ENCODE results near the gene HCN3.

The HCN3 gene

GRCh38 chr1:155307247-155307740 lies 30.0 kb downstream of the HCN3 start:
- H3K36me3 ChIP-seq, result peaks cover 21% of the 10 kb centered on the region
- H4K20me1 ChIP-seq, result no peaks in the 10 kb centered on the region
- H3K9me3 ChIP-seq, result no peaks in the 10 kb centered on the region
- peak overlapping the region; percentile 90 for H3K27ac ChIP-seq
- H3K4me1 ChIP-seq, result peaks cover 35% of the 10 kb centered on the region
- H3K9ac ChIP-seq, result no peak overlapping the region
- peak overlapping the region; percentile 49 for H3K4me2 ChIP-seq
- no peaks in the 10 kb centered on the region for H3K27me3 ChIP-seq
- no peak for TF ChIP-seq Cebpa-rat (IDR thresholded peaks at IDR 0.05)
- H3K4me3 ChIP-seq, result no peak overlapping the region

- Histone ChIP-seq H3K27ac (peak within 1 kb of the TSS; percentile 90), H3K9me3 (no peaks in the 10 kb centered on the region), H3K4me1 (peaks cover 35% of the 10 kb centered on the region), H3K9ac (peak within 1 kb of the TSS; percentile 94), H3K4me2 (peak within 1 kb of the TSS; percentile 98), H3K4me3 (peak within 1 kb of the TSS; percentile 90), H3K36me3 (peaks cover 36% of the 10 kb centered on the region), H4K20me1 (no peaks in the 10 kb centered on the region), H3K27me3 (no peaks in the 10 kb centered on the region)
- no peak for TF ChIP-seq Cebpa-rat (IDR thresholded peaks at IDR 0.05)
Observed at GRCh38 chr1:155308493-155309422, 31.5 kb downstream of the HCN3 start, which contains the start of gene FDPS. Gene FDPS, plus strand, starts transcription at chr1:155308866. Its CDS starts 924 bp downstream, at chr1:155309790.

- Histone ChIP-seq H3K4me2 (peak overlapping the region; percentile 98), H3K9ac (peak overlapping the region; percentile 94), H3K4me1 (peaks cover 33% of the 10 kb centered on the region), H3K27me3 (no peaks in the 10 kb centered on the region), H3K9me3 (no peaks in the 10 kb centered on the region), H3K27ac (peak overlapping the region; percentile 90), H3K36me3 (peaks cover 44% of the 10 kb centered on the region), H3K4me3 (peak overlapping the region; percentile 90), H4K20me1 (no peaks in the 10 kb centered on the region)
- no peak for TF ChIP-seq Cebpa-rat (IDR thresholded peaks at IDR 0.05)
Observed at GRCh38 chr1:155309423-155310021, 32.3 kb downstream of the HCN3 start.

GRCh38 chr1:155313261-155313660 lies 36.0 kb downstream of the HCN3 start:
- Histone ChIP-seq H3K27me3 (no peaks in the 10 kb centered on the region), H3K9me3 (no peaks in the 10 kb centered on the region), H3K4me2 (no peak overlapping the region), H3K4me3 (no peak overlapping the region), H3K9ac (no peak overlapping the region), H3K36me3 (peaks cover 80% of the 10 kb centered on the region), H3K27ac (no peak overlapping the region), H4K20me1 (peaks cover 1% of the 10 kb centered on the region; the same call in 1 of the 2 replicates), H3K4me1 (peaks cover 21% of the 10 kb centered on the region)
- TF ChIP-seq Cebpa-rat (IDR thresholded peaks at IDR 0.05), result no peak

- no peak overlapping the region for H3K4me3 ChIP-seq
- peaks cover 86% of the 10 kb centered on the region for H3K36me3 ChIP-seq
- no peak overlapping the region for H3K9ac ChIP-seq
Observed at GRCh38 chr1:155316922-155317321, 39.7 kb downstream of the HCN3 start.

GRCh38 chr1:155318082-155318481 lies 40.8 kb downstream of the HCN3 start:
- H3K27ac ChIP-seq, result no peak overlapping the region
- no peak for TF ChIP-seq Cebpa-rat (IDR thresholded peaks at IDR 0.05)
- no peak overlapping the region for H3K4me3 ChIP-seq
- H3K9me3 ChIP-seq, result no peaks in the 10 kb centered on the region
- H3K4me2 ChIP-seq, result no peak overlapping the region
- peaks cover 46% of the 10 kb centered on the region for H3K4me1 ChIP-seq
- H3K36me3 ChIP-seq, result peaks cover 75% of the 10 kb centered on the region
- 0 out of 2 replicates have a peak overlapping the region, but pooled peaks have one; percentile 3 for H3K9ac ChIP-seq
- peaks cover 28% of the 10 kb centered on the region for H4K20me1 ChIP-seq
- H3K27me3 ChIP-seq, result no peaks in the 10 kb centered on the region

More at GRCh38 chr1:155316922-155317321, 39.7 kb downstream of the HCN3 start:
- Histone ChIP-seq H3K4me1 (peaks cover 39% of the 10 kb centered on the region), H3K4me2 (no peak overlapping the region), H3K27me3 (no peaks in the 10 kb centered on the region), H3K9me3 (no peaks in the 10 kb centered on the region), H3K27ac (no peak overlapping the region), H4K20me1 (peaks cover 23% of the 10 kb centered on the region)
- no peak for TF ChIP-seq Cebpa-rat (IDR thresholded peaks at IDR 0.05)

GRCh38 chr1:155319536-155319935 lies 42.3 kb downstream of the HCN3 start:
- Histone ChIP-seq H3K9ac (0 out of 2 replicates have a peak overlapping the region, but pooled peaks have one; percentile 3), H3K36me3 (peaks cover 60% of the 10 kb centered on the region), H4K20me1 (peaks cover 28% of the 10 kb centered on the region), H3K4me1 (peaks cover 46% of the 10 kb centered on the region), H3K9me3 (no peaks in the 10 kb centered on the region), H3K27ac (no peak overlapping the region), H3K4me3 (no peak overlapping the region), H3K27me3 (no peaks in the 10 kb centered on the region), H3K4me2 (0 out of 2 replicates have a peak overlapping the region, but pooled peaks have one; percentile 94)
- TF ChIP-seq Cebpa-rat (IDR thresholded peaks at IDR 0.05), result no peak

GRCh38 chr1:155320252-155320651 lies 43.0 kb downstream of the HCN3 start:
- Histone ChIP-seq H3K4me3 (peak overlapping the region; percentile 61), H3K27ac (no peak overlapping the region), H4K20me1 (peaks cover 31% of the 10 kb centered on the region), H3K9me3 (no peaks in the 10 kb centered on the region), H3K4me1 (peaks cover 50% of the 10 kb centered on the region), H3K4me2 (peak overlapping the region; percentile 94), H3K9ac (peak overlapping the region; percentile 50; the same call in 1 of the 2 replicates), H3K27me3 (no peaks in the 10 kb centered on the region), H3K36me3 (peaks cover 53% of the 10 kb centered on the region)
- no peak for TF ChIP-seq Cebpa-rat (IDR thresholded peaks at IDR 0.05)

GRCh38 chr1:155320661-155321617 lies 43.7 kb downstream of the HCN3 start, which contains the start of gene RUSC1:
Gene RUSC1, plus strand, starts transcription at chr1:155320894. Its CDS starts 880 bp downstream, at chr1:155321774.
- H3K9ac ChIP-seq, result peak within 1 kb of the TSS; percentile 78; the same call in 1 of the 2 replicates
- H3K4me1 ChIP-seq, result peaks cover 57% of the 10 kb centered on the region
- peaks cover 47% of the 10 kb centered on the region for H3K36me3 ChIP-seq
- peaks cover 38% of the 10 kb centered on the region for H4K20me1 ChIP-seq
- H3K4me3 ChIP-seq, result peak within 1 kb of the TSS; percentile 61
- no peaks in the 10 kb centered on the region for H3K27me3 ChIP-seq
- H3K9me3 ChIP-seq, result no peaks in the 10 kb centered on the region
- H3K27ac ChIP-seq, result no peak within 1 kb of the TSS
- no peak for TF ChIP-seq Cebpa-rat (IDR thresholded peaks at IDR 0.05)
- H3K4me2 ChIP-seq, result peak within 1 kb of the TSS; percentile 94
